ENCODE results near the gene LSM7. TPM values are rescaled to one million over a fixed set of nuclear protein-coding genes. Genes with fewer than 3 reads are reported as not detected.

LSM7 gene
- total RNA-seq, 1 experiment from 2014 or later, result 152 TPM

- no peak overlapping the region for H3K4me3 ChIP-seq (ENCODE audit: low read depth, low read length, poor library complexity, severe bottlenecking)
- no peaks in the 10 kb centered on the region for H3K27me3 ChIP-seq (replicated peaks; ENCODE audit: insufficient read depth, low read depth, low read length, poor library complexity)
- H3K9me3 ChIP-seq (ENCODE audit: low read depth, low read length, poor library complexity, severe bottlenecking), result no peaks in the 10 kb centered on the region
- TF ChIP-seq EZH2 (IDR thresholded peaks at IDR 0.05; ENCODE audit: borderline replicate concordance, low read depth, low read length, poor library complexity, severe bottlenecking) (no peak), CTCF (conservative IDR thresholded peaks at IDR 0.05; ENCODE audit: low read depth, low read length) (no peak)
- DNase-seq (ENCODE audit: low spot score), result no peak
- H3K36me3 ChIP-seq (ENCODE audit: insufficient read depth, low read length, poor library complexity, severe bottlenecking), result no peaks in the 10 kb centered on the region
- no TSS peak for BruUV-seq (replicated peaks)
- ChIA-PET POLR2A (ENCODE audit: low non-redundant PET) (no interaction called here), CTCF (no interaction called here)
- H3K4me1 ChIP-seq (ENCODE audit: insufficient read depth, low read length, poor library complexity, severe bottlenecking), result no peaks in the 10 kb centered on the region
- no peak overlapping the region for H3K27ac ChIP-seq (ENCODE audit: low read depth, low read length, poor library complexity, severe bottlenecking)
- intact Hi-C loops (cut with micrococcal nuclease; ENCODE audit: unreplicated experiment), result no loop called here
Measured at GRCh38 chr19:2311093-2311492, 17.3 kb downstream of the LSM7 start.

- Histone ChIP-seq H3K4me1 (ENCODE audit: insufficient read depth, low read length, poor library complexity, severe bottlenecking) (no peaks in the 10 kb centered on the region), H3K27ac (ENCODE audit: low read depth, low read length, poor library complexity, severe bottlenecking) (no peak overlapping the region), H3K9me3 (ENCODE audit: low read depth, low read length, poor library complexity, severe bottlenecking) (no peaks in the 10 kb centered on the region), H3K4me3 (ENCODE audit: low read depth, low read length, poor library complexity, severe bottlenecking) (no peak overlapping the region), H3K36me3 (ENCODE audit: insufficient read depth, low read length, poor library complexity, severe bottlenecking) (no peaks in the 10 kb centered on the region), H3K27me3 (replicated peaks; ENCODE audit: insufficient read depth, low read depth, low read length, poor library complexity) (no peaks in the 10 kb centered on the region)
- no peak for TF ChIP-seq CTCF (conservative IDR thresholded peaks at IDR 0.05; ENCODE audit: low read depth, low read length)
- intact Hi-C loops (cut with micrococcal nuclease; ENCODE audit: unreplicated experiment), result no loop called here
- ChIA-PET POLR2A (ENCODE audit: low non-redundant PET) (no interaction called here), CTCF (no interaction called here)
- DNase-seq (ENCODE audit: low spot score), result no peak
- BruUV-seq (replicated peaks), result no TSS peak
Measured at GRCh38 chr19:2309734-2310362, 18.5 kb downstream of the LSM7 start.

- POLR2A ChIA-PET (ENCODE audit: low non-redundant PET), result no interaction called here
Measured at GRCh38 chr19:2308114-2308556, 20.3 kb downstream of the LSM7 start, which contains the start of gene LINGO3. LINGO3 (minus strand) TSS chr19:2308154; CDS start chr19:2291776, 16,378 bp downstream.

More at GRCh38 chr19:2308114-2308556, 20.3 kb downstream of the LSM7 start, which contains the start of gene LINGO3:
- H3K9me3 ChIP-seq (ENCODE audit: low read depth, low read length, poor library complexity, severe bottlenecking), result no peaks in the 10 kb centered on the region
- no peaks in the 10 kb centered on the region for H3K27me3 ChIP-seq (replicated peaks; ENCODE audit: insufficient read depth, low read depth, low read length, poor library complexity)
- H3K4me1 ChIP-seq (ENCODE audit: insufficient read depth, low read length, poor library complexity, severe bottlenecking), result no peaks in the 10 kb centered on the region
- TF ChIP-seq CTCF (conservative IDR thresholded peaks at IDR 0.05; ENCODE audit: low read depth, low read length) (no peak), EZH2 (IDR thresholded peaks at IDR 0.05; ENCODE audit: borderline replicate concordance, low read depth, low read length, poor library complexity, severe bottlenecking) (no peak)
- CTCF ChIA-PET, result interaction anchor here (0.7 kb wide), 1 partner anchor 20 kb away, joined by 3 read pairs; no protein-coding TSS in a partner anchor
- intact Hi-C loops (cut with micrococcal nuclease; ENCODE audit: unreplicated experiment), result no loop called here
- H3K27ac ChIP-seq (ENCODE audit: low read depth, low read length, poor library complexity, severe bottlenecking), result no peak within 1 kb of the TSS
- H3K4me3 ChIP-seq (ENCODE audit: low read depth, low read length, poor library complexity, severe bottlenecking), result peak within 1 kb of the TSS; percentile 34
- DNase-seq (ENCODE audit: low spot score), result no peak
- BruUV-seq (replicated peaks), result no TSS peak
- no peaks in the 10 kb centered on the region for H3K36me3 ChIP-seq (ENCODE audit: insufficient read depth, low read length, poor library complexity, severe bottlenecking)
